Thymus (tissue), 11 donors: Measurements from ENCODE around the gene KRTAP5-6. TPM values are rescaled to one million over a fixed set of nuclear protein-coding genes. Genes with fewer than 3 reads are reported as not detected.
"Not testable (repeated sequence)": the region's sequence is repeated elsewhere in the genome, so short reads cannot be mapped to it uniquely, and the experiment has no call there.

ENCODE experiments used
- DNase-seq, 9 donors: peaks; one replicate each; pipeline ENCODE4 v3.0.0-alpha.2; 2013; ENCODE audit warnings: low spot score in 9 of 9, low read depth in 6 of 9, missing footprints in 1 of 9
- H3K27ac ChIP-seq, 2 donors: one replicate each; pipeline ENCODE4 v1.5.1; 2013; ENCODE audit warnings: control low read depth in 1 of 2, low read depth in 1 of 2, low read length in 1 of 2, mild to moderate bottlenecking in 1 of 2, moderate library complexity in 1 of 2
- H3K27me3 ChIP-seq, 2 donors: one replicate each; pipeline ENCODE4 v1.5.1; 2013; ENCODE audit warnings: low read length in 1 of 2; ENCODE audit not compliant: control insufficient read depth in 2 of 2, insufficient read depth in 1 of 2
- H3K36me3 ChIP-seq, 2 donors: one replicate each; pipeline ENCODE4 v1.5.1; 2013; ENCODE audit warnings: low read length in 1 of 2, mild to moderate bottlenecking in 1 of 2, moderate library complexity in 1 of 2; ENCODE audit not compliant: control insufficient read depth in 2 of 2, insufficient read depth in 2 of 2
- H3K4me1 ChIP-seq, 2 donors: one replicate each; pipeline ENCODE4 v1.5.1; 2013; ENCODE audit warnings: low read length in 2 of 2; ENCODE audit not compliant: control insufficient read depth in 2 of 2, insufficient read depth in 2 of 2
- H3K4me3 ChIP-seq, 2 donors: one replicate each; pipeline ENCODE4 v1.5.1; 2013; ENCODE audit warnings: low read length in 2 of 2, control low read depth in 1 of 2, mild to moderate bottlenecking in 1 of 2
- H3K9me3 ChIP-seq, 2 donors: one replicate each; pipeline ENCODE4 v1.5.1; 2013; ENCODE audit warnings: low read length in 1 of 2, mild to moderate bottlenecking in 1 of 2; ENCODE audit not compliant: control insufficient read depth in 2 of 2, insufficient read depth in 1 of 2
- WGBS: extraction: QIAGEN DNeasy Blood & Tissue Kit; methylation state at CpG from one replicate; pipeline ENCODE4 v1.1.7; 2013; 5-methylcytosine and 5-hydroxymethylcytosine counted together
- polyA plus RNA-seq: library from polyadenylated mRNA; stranded (reverse); fragments of 200-250 nt; gene quantifications from one replicate; pipeline ENCODE4 v1.2.3, GENCODE V29; 2013
- total RNA-seq: library from RNA; stranded (reverse); fragments of 120-200 nt; gene quantifications from one replicate; pipeline ENCODE4 v1.2.4, GENCODE V29; 2013
- donor health status: healthy.

Gene KRTAP5-6
- total and polyA plus RNA-seq, 2 donors, result not detected

- 78% methylated on average over 10 of the region's 10 CpGs for WGBS
- no peaks in the 10 kb centered on the region for H3K36me3 ChIP-seq
- no peak for DNase-seq
- H3K4me1 ChIP-seq, result no peaks in the 10 kb centered on the region
- no peaks in the 10 kb centered on the region for H3K9me3 ChIP-seq
- H3K27me3 ChIP-seq, result peaks cover 0 to 13% of the 10 kb centered on the region in 2 donors
- H3K27ac ChIP-seq, result no peak overlapping the region
- no peak overlapping the region for H3K4me3 ChIP-seq
Measured at GRCh38 chr11:1679881-1680280, 17.1 kb upstream of the KRTAP5-6 start.

- Histone ChIP-seq H3K27me3 (peaks cover 0 to 7% of the 10 kb centered on the region in 2 donors), H3K36me3 (no peaks in the 10 kb centered on the region), H3K27ac (no peak overlapping the region), H3K4me3 (no peak overlapping the region), H3K9me3 (no peaks in the 10 kb centered on the region), H3K4me1 (no peaks in the 10 kb centered on the region)
- 74% methylated on average over 15 of the region's 15 CpGs for WGBS
- DNase-seq, result no peak
Measured at GRCh38 chr11:1682225-1682905, 14.6 kb upstream of the KRTAP5-6 start.

GRCh38 chr11:1683216-1683615, 13.8 kb upstream of the KRTAP5-6 start:
- H3K27ac ChIP-seq, H3K36me3 ChIP-seq, H3K4me3 ChIP-seq, H3K4me1 ChIP-seq, DNase-seq, H3K27me3 ChIP-seq, H3K9me3 ChIP-seq: not testable (repeated sequence)
- WGBS, result 97% methylated on average over 19 of the region's 19 CpGs

- WGBS, result 91% methylated on average over 14 of the region's 24 CpGs
- H3K9me3 ChIP-seq, H3K27ac ChIP-seq, H3K4me1 ChIP-seq, H3K36me3 ChIP-seq, H3K4me3 ChIP-seq, H3K27me3 ChIP-seq, DNase-seq: not testable (repeated sequence)
Measured at GRCh38 chr11:1683904-1684572, 13.0 kb upstream of the KRTAP5-6 start.

GRCh38 chr11:1684886-1685874, 11.8 kb upstream of the KRTAP5-6 start:
- not testable (repeated sequence) for DNase-seq, H3K27ac ChIP-seq, H3K4me3 ChIP-seq, H3K27me3 ChIP-seq, H3K36me3 ChIP-seq, H3K9me3 ChIP-seq, H3K4me1 ChIP-seq
- WGBS, result 90% methylated on average over 16 of the region's 18 CpGs

GRCh38 chr11:1686220-1686619, 10.8 kb upstream of the KRTAP5-6 start:
- not testable (repeated sequence) for H3K36me3 ChIP-seq, H3K4me3 ChIP-seq, DNase-seq, H3K27ac ChIP-seq, H3K4me1 ChIP-seq, H3K9me3 ChIP-seq
- peaks cover 0 to 16% of the 10 kb centered on the region in 2 donors for H3K27me3 ChIP-seq
- 84% methylated on average over 12 of the region's 15 CpGs for WGBS

- DNase-seq, H3K4me1 ChIP-seq, H3K27ac ChIP-seq, H3K36me3 ChIP-seq, H3K9me3 ChIP-seq, H3K4me3 ChIP-seq: not testable (repeated sequence)
- WGBS, result 41% methylated on average over 19 of the region's 19 CpGs
- peaks cover 5 to 21% of the 10 kb centered on the region in 2 donors for H3K27me3 ChIP-seq
Measured at GRCh38 chr11:1688336-1688947, 8.6 kb upstream of the KRTAP5-6 start.

GRCh38 chr11:1689250-1690166, 7.5 kb upstream of the KRTAP5-6 start:
- DNase-seq, H3K27ac ChIP-seq, H3K36me3 ChIP-seq, H3K9me3 ChIP-seq, H3K4me3 ChIP-seq: not testable (repeated sequence)
- peaks cover 0 to 13% of the 10 kb centered on the region in 2 donors for H3K4me1 ChIP-seq
- H3K27me3 ChIP-seq, result peaks cover 5 to 27% of the 10 kb centered on the region in 2 donors
- 54% methylated on average over 30 of the region's 32 CpGs for WGBS
